Psoas muscle (tissue), 8 donors: ENCODE measurements around the gene KRT5. TPM values are rescaled to one million over a fixed set of nuclear protein-coding genes. Genes with fewer than 3 reads are reported as not detected.

ENCODE experiments used
- ATAC-seq, 4 donors: fragments of 200-7000 bp; cut with Tn5 transposase; one replicate each; pipeline ENCODE4 v1.9.1; 2020; ENCODE audit warnings: moderate library complexity in 3 of 4, mild to moderate bottlenecking in 2 of 4
- DNase-seq, 2 donors: peaks; one replicate each; pipeline ENCODE4 v3.0.0-alpha.2; 2020
- H3K27ac ChIP-seq: fragments of 200-600 bp; one replicate; pipeline ENCODE4 v1.8.0; 2022
- H3K27me3 ChIP-seq, 3 donors: fragments of 200-600 bp in 1 of 3; one replicate each; pipeline versions ENCODE4 v1.6.1 to v1.8.0; 2013 to 2022; ENCODE audit warnings: low read length in 2 of 3, mild to moderate bottlenecking in 2 of 3, moderate library complexity in 1 of 3; ENCODE audit not compliant: insufficient read depth in 3 of 3
- H3K36me3 ChIP-seq, 2 donors: fragments of 200-600 bp in 1 of 2; one replicate each; pipeline versions ENCODE4 v1.6.1 to v1.8.0; 2013 to 2022; ENCODE audit warnings: low read depth in 1 of 2, mild to moderate bottlenecking in 1 of 2, moderate library complexity in 1 of 2; ENCODE audit not compliant: insufficient read depth in 1 of 2
- H3K4me1 ChIP-seq: fragments of 200-600 bp; one replicate; pipeline ENCODE4 v1.8.0; 2022
- H3K4me3 ChIP-seq: fragments of 200-600 bp; one replicate; pipeline ENCODE4 v1.8.0; 2022; ENCODE audit warnings: mild to moderate bottlenecking
- H3K9me3 ChIP-seq: fragments of 200-600 bp; one replicate; pipeline ENCODE4 v1.8.0; 2022
- CTCF ChIP-seq: fragments of 200-600 bp; IDR thresholded peaks from one replicate; pipeline ENCODE4 v1.8.0; 2022; ENCODE audit warnings: antibody characterized with exemption
- WGBS, 3 donors: extraction: QIAGEN DNeasy Blood & Tissue Kit; methylation state at CpG; one replicate each; pipeline versions ENCODE4 v1.1.6 to v1.1.7; 2013; 5-methylcytosine and 5-hydroxymethylcytosine counted together
- intact Hi-C, 2 donors: fragments of 100-400 bp; cut with DNase I; formaldehyde crosslinking; loops; one replicate each; pipeline versions ENCODE4 v1.11.0 to v1.14.2; 2022
- polyA plus RNA-seq, 3 donors: library from polyadenylated mRNA; stranded (reverse); fragments of 200-250 nt; gene quantifications; one replicate each; pipeline ENCODE4 v1.2.3, GENCODE V29; 2013
- total RNA-seq, 4 donors: library from RNA; stranded (reverse); fragmentation: NEBNext Ultra II Directional in 2 of 4; extraction: Animal tissue kit (Norgen Biotek cat#: 25700) in 2 of 4; gene quantifications; one replicate each; pipeline versions ENCODE4 v1.2.1 to v1.2.4, GENCODE V29; 2021 to 2023
- donor health status: healthy with polysubstance abuse.
- donor health status: DM: no; HTN: no; CAD: no; lungs with moderate emphysema.
- donor health status: Bipolar disorder and iron deficiency.
- donor health status: healthy.
- donor health status: DM: yes; HTN: yes; CAD: no.
- donor health status: DM: no; HTN: no; CAD: no.
- donor health status: DM: no; HTN: no; CAD: no.
- donor health status: DM: yes; HTN: yes; CAD: no.

The KRT5 gene
- total and polyA plus RNA-seq, 7 donors = 0.21 to 1.4 (median 0.73) TPM; not detected in 1

- Histone ChIP-seq H3K4me3 (no peak overlapping the region), H3K36me3 (no peaks in the 10 kb centered on the region), H3K4me1 (no peaks in the 10 kb centered on the region), H3K9me3 (no peaks in the 10 kb centered on the region), H3K27ac (no peak overlapping the region), H3K27me3 (peaks cover 0 to 6% (median 0%) of the 10 kb centered on the region in 3 donors)
- WGBS, 3 donors = 62 to 65% (median 63%) methylated on average over 3 of the region's 3 CpGs
- intact Hi-C loops = no loop called here
- no peak for TF ChIP-seq CTCF
- ATAC-seq (no peak), DNase-seq (no peak)
Observed at GRCh38 chr12:52537101-52537500, 16.9 kb upstream of the KRT5 start.

- Histone ChIP-seq H3K36me3 (no peaks in the 10 kb centered on the region), H3K27ac (no peak overlapping the region), H3K9me3 (no peaks in the 10 kb centered on the region), H3K4me1 (no peaks in the 10 kb centered on the region), H3K27me3 (peaks cover 0 to 6% (median 0%) of the 10 kb centered on the region in 3 donors), H3K4me3 (no peak overlapping the region)
- intact Hi-C loops = no loop called here
- 0 to 77% (median 35%) methylated on average over 1 of the region's 1 CpG for WGBS, 3 donors
- DNase-seq (no peak), ATAC-seq (no peak)
- no peak for TF ChIP-seq CTCF
Observed at GRCh38 chr12:52535574-52535973, 15.4 kb upstream of the KRT5 start.

- Histone ChIP-seq H3K36me3 (no peaks in the 10 kb centered on the region), H3K27ac (no peak overlapping the region), H3K9me3 (no peaks in the 10 kb centered on the region), H3K27me3 (peaks cover 0 to 6% (median 0%) of the 10 kb centered on the region in 3 donors), H3K4me3 (no peak overlapping the region), H3K4me1 (no peaks in the 10 kb centered on the region)
- ATAC-seq (no peak), DNase-seq (no peak)
- WGBS, 3 donors = 87 to 97% (median 90%) methylated on average over 5 of the region's 5 CpGs
- intact Hi-C loops = no loop called here
- no peak for TF ChIP-seq CTCF
Observed at GRCh38 chr12:52534482-52534881, 14.3 kb upstream of the KRT5 start.

- Histone ChIP-seq H3K9me3 (no peaks in the 10 kb centered on the region), H3K27me3 (peaks cover 0 to 6% (median 0%) of the 10 kb centered on the region in 3 donors), H3K36me3 (no peaks in the 10 kb centered on the region), H3K27ac (no peak overlapping the region), H3K4me3 (no peak overlapping the region), H3K4me1 (no peaks in the 10 kb centered on the region)
- WGBS, 3 donors = 67 to 69% (median 68%) methylated on average over 10 of the region's 10 CpGs
- no peak for TF ChIP-seq CTCF
- ATAC-seq (no peak), DNase-seq (no peak)
- intact Hi-C loops = no loop called here
Observed at GRCh38 chr12:52533686-52534470, 13.7 kb upstream of the KRT5 start.

- intact Hi-C loops = no loop called here
- no peak for TF ChIP-seq CTCF
- H3K4me3 ChIP-seq = no peak overlapping the region
- ATAC-seq (no peak), DNase-seq (no peak)
- no peaks in the 10 kb centered on the region for H3K9me3 ChIP-seq
- peaks cover 0 to 6% (median 0%) of the 10 kb centered on the region in 3 donors for H3K27me3 ChIP-seq
- H3K36me3 ChIP-seq = no peaks in the 10 kb centered on the region
- no peaks in the 10 kb centered on the region for H3K4me1 ChIP-seq
- WGBS, 3 donors = 67 to 72% (median 72%) methylated on average over 4 of the region's 4 CpGs
- H3K27ac ChIP-seq = no peak overlapping the region
Observed at GRCh38 chr12:52532636-52533035, 12.4 kb upstream of the KRT5 start.
